ENCODE data around the gene MCTP1.
"Not testable (repeated sequence)": the region's sequence is repeated elsewhere in the genome, so short reads cannot be mapped to it uniquely, and the experiment has no call there.

Gene MCTP1

DNA sequence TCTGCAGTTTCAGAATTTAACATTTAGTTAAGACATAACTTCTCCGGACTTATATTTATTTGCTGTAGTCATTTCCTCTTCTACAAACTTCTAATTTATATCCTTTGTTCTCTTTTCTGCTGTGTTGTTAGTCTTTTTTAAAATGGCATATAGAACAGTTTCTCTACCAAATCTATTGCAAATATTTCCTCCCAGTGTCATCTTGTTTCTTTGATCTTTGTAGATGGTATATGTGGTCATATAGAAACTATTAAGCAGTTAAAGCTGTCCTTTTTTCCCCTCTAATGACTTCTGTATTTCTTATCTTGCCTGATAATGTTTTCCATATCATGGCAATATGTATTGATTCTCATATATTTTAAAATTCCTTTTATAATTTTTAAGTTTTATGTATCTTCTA, 264.5 kb downstream of the MCTP1 start:
- H3K4me1 ChIP-seq (ENCODE audit: insufficient read depth, low read length) = no peaks in the 10 kb centered on the region
- H3K9ac ChIP-seq (ENCODE audit: low read depth, low read length) = no peak overlapping the region
- H3K36me3 ChIP-seq (ENCODE audit: insufficient read depth, low read length) = no peaks in the 10 kb centered on the region
- H3K9me3 ChIP-seq (ENCODE audit: control insufficient read depth, insufficient read depth, low read length) = no peaks in the 10 kb centered on the region

DNA sequence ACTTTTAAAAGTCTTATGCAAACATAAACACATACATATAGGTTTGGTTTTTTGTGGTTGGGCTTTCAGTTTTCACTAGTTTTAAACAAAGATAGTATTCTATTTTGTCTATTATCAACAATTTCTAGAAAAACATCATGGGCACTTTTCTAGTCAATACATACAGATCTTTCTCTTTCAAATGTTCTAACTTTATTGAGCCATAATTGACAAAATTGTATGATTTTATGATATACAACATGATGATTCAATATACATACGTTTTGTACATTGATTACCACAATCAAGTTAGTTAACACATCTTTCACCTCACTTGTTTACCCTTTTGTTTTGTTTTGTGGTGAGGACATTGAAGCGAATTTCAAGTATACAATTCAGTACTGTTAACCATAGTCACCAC, 265.9 kb downstream of the MCTP1 start:
- Histone ChIP-seq H3K36me3 (ENCODE audit: insufficient read depth, low read length) (no peaks in the 10 kb centered on the region), H3K9ac (ENCODE audit: low read depth, low read length) (no peak overlapping the region), H3K9me3 (ENCODE audit: control insufficient read depth, insufficient read depth, low read length) (no peaks in the 10 kb centered on the region), H3K4me1 (ENCODE audit: insufficient read depth, low read length) (no peaks in the 10 kb centered on the region)

DNA sequence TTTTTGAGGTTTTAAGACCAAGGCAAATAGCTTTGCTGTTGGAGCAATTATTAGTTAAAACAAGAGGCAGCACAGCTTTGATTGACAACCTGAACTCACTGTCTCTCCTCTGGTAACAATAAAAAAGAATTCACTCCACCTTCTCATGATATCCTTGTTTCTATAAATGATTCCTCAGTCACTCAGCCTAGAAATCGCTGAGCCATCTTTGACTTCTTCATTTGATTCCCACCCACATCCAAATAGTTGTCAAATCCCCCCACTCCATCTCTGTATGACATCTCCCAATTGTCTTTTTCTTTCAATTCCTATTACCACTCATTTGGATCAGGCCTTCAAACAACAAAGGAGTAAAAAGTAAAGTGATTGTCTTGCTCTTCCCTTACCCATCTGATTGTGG, 266.4 kb downstream of the MCTP1 start:
- Histone ChIP-seq H3K9me3 (ENCODE audit: control insufficient read depth, insufficient read depth, low read length) (no peaks in the 10 kb centered on the region), H3K4me1 (ENCODE audit: insufficient read depth, low read length) (no peaks in the 10 kb centered on the region), H3K36me3 (ENCODE audit: insufficient read depth, low read length) (no peaks in the 10 kb centered on the region), H3K9ac (ENCODE audit: low read depth, low read length) (no peak overlapping the region)

DNA sequence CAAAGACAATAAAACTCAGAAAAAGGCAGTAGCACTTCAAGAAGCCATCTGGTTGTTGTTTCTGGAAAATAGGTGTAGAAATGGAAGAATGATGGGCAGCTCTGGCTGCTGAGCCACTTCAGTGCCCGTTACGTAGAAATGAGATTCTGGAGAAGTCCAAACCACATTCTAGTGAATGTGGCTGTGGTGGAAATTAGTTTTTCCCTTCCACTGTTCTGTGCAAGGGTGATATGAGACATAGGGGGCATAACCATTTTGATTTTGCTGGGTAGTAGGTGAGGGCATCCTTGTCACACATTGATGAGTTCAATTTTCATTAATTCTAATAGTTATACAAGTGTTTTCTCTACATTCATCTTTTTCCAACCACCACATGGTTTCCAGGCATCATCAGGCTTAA, 275.1 kb downstream of the MCTP1 start:
- Histone ChIP-seq H3K36me3 (ENCODE audit: insufficient read depth, low read length) (no peaks in the 10 kb centered on the region), H3K9ac (ENCODE audit: low read depth, low read length) (no peak overlapping the region), H3K4me1 (ENCODE audit: insufficient read depth, low read length) (no peaks in the 10 kb centered on the region), H3K9me3 (ENCODE audit: control insufficient read depth, insufficient read depth, low read length) (peaks cover 4% of the 10 kb centered on the region)

DNA sequence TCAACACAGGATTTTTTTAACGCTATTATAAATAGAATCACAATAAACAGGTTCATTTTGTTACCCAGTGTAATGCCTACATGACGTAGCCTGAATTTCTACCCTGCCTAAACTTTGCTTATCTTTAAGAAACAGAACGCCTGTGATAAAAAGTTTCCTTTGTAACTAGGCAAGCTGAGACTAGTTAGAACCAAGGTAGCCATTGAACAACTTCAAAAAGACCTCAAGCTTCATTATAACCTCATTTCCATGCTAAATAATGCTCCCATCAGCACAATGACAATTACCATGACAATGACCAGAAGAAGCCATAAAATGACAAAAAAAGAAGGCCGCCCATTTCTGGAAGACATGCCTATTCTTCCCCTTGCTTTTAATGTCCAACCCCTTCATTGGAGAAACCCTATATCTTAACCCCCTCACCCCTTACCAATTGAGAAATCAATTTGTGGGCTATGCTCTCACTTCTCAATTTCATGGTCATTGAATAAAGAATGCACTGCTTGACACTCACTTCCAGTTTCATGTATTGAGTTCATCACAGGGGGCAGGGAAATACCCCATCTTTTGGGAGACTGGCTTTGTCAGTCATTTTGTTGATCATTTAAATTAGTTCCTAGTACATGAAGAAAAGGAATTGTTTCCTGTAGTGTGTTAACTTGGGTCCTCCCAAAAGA, 276.8 kb downstream of the MCTP1 start:
- Histone ChIP-seq H3K36me3 (ENCODE audit: insufficient read depth, low read length) (no peaks in the 10 kb centered on the region), H3K9ac (ENCODE audit: low read depth, low read length) (no peak overlapping the region), H3K4me1 (ENCODE audit: insufficient read depth, low read length) (no peaks in the 10 kb centered on the region), H3K9me3 (ENCODE audit: control insufficient read depth, insufficient read depth, low read length) (peaks cover 8% of the 10 kb centered on the region)

DNA sequence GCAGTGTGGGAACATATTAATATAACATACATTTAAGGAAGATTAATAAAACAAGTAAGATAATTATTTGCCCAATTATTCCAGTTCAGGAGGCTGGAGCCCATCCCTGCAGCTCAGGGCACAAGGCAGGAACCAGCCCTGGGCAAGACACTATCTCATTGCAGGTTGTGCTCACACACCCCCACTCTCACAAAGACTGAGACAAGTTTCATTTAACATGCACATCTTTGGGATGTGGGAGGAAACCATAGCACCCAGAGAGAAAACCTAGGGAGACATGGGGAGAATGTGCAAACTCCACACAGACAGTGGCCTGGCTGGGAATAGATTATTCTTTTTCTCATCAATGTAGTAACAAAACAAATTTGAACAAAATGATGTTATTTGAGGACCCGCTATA, 279.1 kb downstream of the MCTP1 start:
- Histone ChIP-seq H3K9ac (ENCODE audit: low read depth, low read length) (no peak overlapping the region), H3K4me1 (ENCODE audit: insufficient read depth, low read length) (no peaks in the 10 kb centered on the region), H3K9me3 (ENCODE audit: control insufficient read depth, insufficient read depth, low read length) (peaks cover 11% of the 10 kb centered on the region), H3K36me3 (ENCODE audit: insufficient read depth, low read length) (no peaks in the 10 kb centered on the region)

DNA sequence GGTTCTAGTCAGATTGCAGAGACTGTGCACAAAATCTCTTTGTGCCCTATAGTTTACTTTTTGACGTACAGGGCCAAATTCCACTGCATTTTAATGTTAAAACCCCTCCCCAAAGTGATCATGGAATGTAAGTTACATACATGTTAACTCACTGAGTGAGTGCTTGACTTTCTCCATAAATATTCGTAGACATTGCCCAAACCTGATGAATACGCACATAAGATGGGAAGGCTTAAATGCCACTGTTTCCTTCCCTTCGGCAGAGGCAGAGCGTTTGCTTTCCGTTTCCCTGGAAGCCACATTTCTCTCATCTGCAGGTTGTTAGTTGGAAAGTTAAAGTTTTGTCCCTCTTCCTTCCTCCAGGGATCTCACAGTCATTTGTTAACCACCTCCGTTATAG, 286.2 kb downstream of the MCTP1 start:
- Histone ChIP-seq H3K9me3 (ENCODE audit: control insufficient read depth, insufficient read depth, low read length) (peaks cover 2% of the 10 kb centered on the region; the same call in 1 of the 2 replicates), H3K9ac (ENCODE audit: low read depth, low read length) (no peak overlapping the region), H3K4me1 (ENCODE audit: insufficient read depth, low read length) (0 out of 2 replicates have a peak, but pooled peaks cover 7% of the 10 kb centered on the region), H3K36me3 (ENCODE audit: insufficient read depth, low read length) (no peaks in the 10 kb centered on the region)

DNA sequence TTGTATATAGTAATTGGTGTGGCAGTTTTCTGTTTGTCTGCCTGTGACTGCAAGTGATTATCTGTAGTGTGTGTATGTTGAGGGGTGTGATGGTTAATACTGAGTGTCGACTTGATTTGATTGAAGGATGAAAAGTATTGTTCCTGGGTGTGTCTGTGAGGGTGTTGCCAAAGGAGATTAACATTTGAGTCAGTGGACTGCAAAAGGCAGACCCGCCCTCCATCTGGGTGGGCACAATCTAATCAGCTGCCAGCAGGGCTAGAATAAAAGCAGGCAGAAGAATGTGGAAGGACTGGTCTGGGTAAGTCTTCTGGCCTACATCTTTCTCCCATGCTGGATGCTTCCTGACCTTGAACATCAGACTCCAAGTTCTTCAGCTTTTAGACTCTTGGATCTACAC, 290.4 kb downstream of the MCTP1 start:
- H3K9ac ChIP-seq (ENCODE audit: low read depth, low read length); H3K36me3 ChIP-seq (ENCODE audit: insufficient read depth, low read length); H3K9me3 ChIP-seq (ENCODE audit: control insufficient read depth, insufficient read depth, low read length); H3K4me1 ChIP-seq (ENCODE audit: insufficient read depth, low read length): not testable (repeated sequence)

DNA sequence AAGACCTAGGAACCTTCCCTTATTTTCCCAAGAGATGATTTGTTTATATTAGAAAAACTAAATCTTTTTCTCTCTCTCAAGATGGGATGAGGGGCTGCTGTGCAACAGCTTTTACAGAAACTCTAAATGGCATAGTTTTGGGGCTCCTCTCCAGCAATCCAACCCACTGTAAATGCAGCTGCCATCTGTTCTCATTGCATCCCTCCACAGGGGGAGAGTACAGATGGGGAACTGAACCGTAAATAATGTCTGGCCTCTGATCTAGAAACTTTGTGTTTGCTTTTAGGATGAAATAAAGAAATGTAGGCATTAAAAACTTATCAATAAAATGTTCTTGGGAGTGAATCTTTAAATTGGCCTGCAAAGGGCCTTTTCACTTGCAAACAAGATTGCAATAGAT, 291.4 kb downstream of the MCTP1 start:
- no peaks in the 10 kb centered on the region for H3K9me3 ChIP-seq (ENCODE audit: control insufficient read depth, insufficient read depth, low read length)
- 0 out of 2 replicates have a peak, but pooled peaks cover 7% of the 10 kb centered on the region for H3K4me1 ChIP-seq (ENCODE audit: insufficient read depth, low read length)
- H3K36me3 ChIP-seq (ENCODE audit: insufficient read depth, low read length) = no peaks in the 10 kb centered on the region
- H3K9ac ChIP-seq (ENCODE audit: low read depth, low read length) = no peak overlapping the region

DNA sequence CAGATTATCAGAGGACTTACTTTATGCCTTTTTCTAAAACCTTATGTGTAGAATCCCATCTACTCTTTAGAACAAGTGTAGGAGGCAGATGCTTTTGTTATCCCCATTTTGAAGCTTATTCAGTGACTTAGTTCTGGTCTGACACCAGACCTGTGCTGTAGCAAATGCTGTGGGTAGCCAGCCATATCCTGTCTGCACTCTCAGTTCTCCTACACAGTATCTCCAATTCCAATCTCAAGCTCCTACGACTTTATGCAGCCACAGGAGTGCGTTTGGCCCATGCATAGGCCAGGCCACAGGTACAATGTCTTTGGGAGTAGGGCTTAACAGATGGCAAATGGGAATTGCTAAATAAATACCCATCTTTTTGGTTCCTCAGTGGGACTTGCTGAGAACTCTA, 292.6 kb downstream of the MCTP1 start:
- no peaks in the 10 kb centered on the region for H3K36me3 ChIP-seq (ENCODE audit: insufficient read depth, low read length)
- no peaks in the 10 kb centered on the region for H3K9me3 ChIP-seq (ENCODE audit: control insufficient read depth, insufficient read depth, low read length)
- 0 out of 2 replicates have a peak, but pooled peaks cover 7% of the 10 kb centered on the region for H3K4me1 ChIP-seq (ENCODE audit: insufficient read depth, low read length)
- H3K9ac ChIP-seq (ENCODE audit: low read depth, low read length) = no peak overlapping the region

DNA sequence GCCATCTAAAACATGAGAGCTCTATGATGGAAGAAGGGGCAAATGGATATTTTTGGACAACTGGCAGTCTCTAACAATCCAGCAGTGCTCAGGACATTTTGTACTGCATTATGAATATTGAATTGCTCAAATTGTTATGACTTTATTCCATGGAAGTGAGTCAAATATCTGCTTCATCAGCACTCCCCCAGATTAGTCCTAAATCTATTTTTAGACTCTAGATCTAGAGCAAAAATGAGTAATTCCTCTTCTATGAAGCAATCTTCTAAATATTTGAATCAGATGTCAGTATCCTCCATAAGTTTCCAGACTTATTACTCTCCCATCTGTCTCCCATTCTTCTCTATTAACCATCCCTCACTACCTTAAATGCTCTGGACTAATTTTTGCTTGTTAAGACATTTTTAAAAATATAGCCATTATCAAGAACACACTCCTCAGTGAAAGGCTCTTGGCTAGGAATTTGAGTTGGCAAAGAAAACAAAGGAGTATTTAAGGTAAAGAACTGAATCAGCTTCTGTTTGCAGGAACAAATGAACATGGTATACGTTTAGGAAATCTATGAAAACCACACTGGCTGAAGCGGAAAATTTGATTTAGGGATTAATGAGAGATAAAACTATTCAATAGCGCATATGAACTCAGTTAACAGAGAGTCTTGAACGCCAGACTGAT, 300.9 kb downstream of the MCTP1 start:
- Histone ChIP-seq H3K4me1 (ENCODE audit: insufficient read depth, low read length) (no peaks in the 10 kb centered on the region), H3K9ac (ENCODE audit: low read depth, low read length) (no peak overlapping the region), H3K36me3 (ENCODE audit: insufficient read depth, low read length) (no peaks in the 10 kb centered on the region), H3K9me3 (ENCODE audit: control insufficient read depth, insufficient read depth, low read length) (no peaks in the 10 kb centered on the region)

DNA sequence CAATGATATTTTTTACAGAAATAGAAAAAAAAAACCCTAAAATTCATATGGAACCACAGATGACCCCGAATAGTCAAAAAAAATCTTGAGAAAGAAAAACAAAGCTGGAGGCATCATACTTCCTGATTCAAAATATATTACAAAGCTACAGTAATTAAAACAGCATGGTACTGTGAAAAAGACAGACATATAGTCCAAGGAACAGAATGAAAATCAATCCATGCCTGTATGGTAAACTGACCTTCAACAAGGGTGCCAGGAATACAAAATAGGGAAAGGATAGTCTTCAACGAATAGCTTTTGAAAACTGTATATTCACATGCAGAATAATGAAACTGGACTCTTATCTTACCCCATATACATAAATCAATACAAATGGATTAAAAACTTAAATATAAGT, 307.5 kb downstream of the MCTP1 start:
- no peak overlapping the region for H3K9ac ChIP-seq (ENCODE audit: low read depth, low read length)
- no peaks in the 10 kb centered on the region for H3K36me3 ChIP-seq (ENCODE audit: insufficient read depth, low read length)
- H3K4me1 ChIP-seq (ENCODE audit: insufficient read depth, low read length) = no peaks in the 10 kb centered on the region
- no peaks in the 10 kb centered on the region for H3K9me3 ChIP-seq (ENCODE audit: control insufficient read depth, insufficient read depth, low read length)

DNA sequence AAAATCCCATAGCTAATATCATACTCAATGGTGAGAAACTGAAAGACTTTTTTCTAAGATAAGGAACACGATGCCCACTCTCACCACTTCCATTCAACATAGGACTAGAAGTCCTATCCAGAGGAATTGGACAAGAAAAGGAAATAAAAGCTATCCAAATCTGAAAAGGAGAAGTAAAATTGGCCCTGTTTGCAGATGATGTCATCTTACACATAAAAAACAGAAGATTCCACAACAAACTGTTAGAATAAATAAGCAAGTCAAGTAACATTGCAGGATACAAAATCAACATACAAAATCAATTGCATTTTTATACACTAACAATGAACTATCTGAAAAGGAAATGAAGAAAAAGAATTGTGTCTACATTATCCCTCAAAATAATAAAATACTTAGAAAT, 308.0 kb downstream of the MCTP1 start:
- H3K36me3 ChIP-seq (ENCODE audit: insufficient read depth, low read length) = no peaks in the 10 kb centered on the region
- no peaks in the 10 kb centered on the region for H3K9me3 ChIP-seq (ENCODE audit: control insufficient read depth, insufficient read depth, low read length)
- no peak overlapping the region for H3K9ac ChIP-seq (ENCODE audit: low read depth, low read length)
- no peaks in the 10 kb centered on the region for H3K4me1 ChIP-seq (ENCODE audit: insufficient read depth, low read length)

DNA sequence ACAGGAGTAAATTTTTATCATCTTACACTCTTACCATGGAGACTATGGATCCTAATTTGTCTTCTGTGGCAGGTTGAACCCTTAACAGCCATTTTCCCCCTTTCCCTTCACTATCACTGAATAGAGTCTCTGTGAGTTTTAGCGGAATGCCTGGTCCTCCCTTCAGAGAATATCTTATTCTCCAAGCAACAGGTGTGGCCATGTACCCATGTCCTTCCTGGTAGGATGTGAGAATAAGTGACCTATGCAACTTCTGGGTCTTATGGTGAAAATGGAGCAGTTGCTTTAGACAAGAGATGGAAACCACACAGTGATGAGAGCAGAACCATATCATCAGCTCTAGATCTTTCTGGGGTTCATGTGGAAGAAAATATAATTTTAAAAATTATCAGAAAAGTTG, 312.6 kb downstream of the MCTP1 start:
- Histone ChIP-seq H3K4me1 (ENCODE audit: insufficient read depth, low read length) (no peaks in the 10 kb centered on the region), H3K9ac (ENCODE audit: low read depth, low read length) (no peak overlapping the region), H3K9me3 (ENCODE audit: control insufficient read depth, insufficient read depth, low read length) (no peaks in the 10 kb centered on the region), H3K36me3 (ENCODE audit: insufficient read depth, low read length) (no peaks in the 10 kb centered on the region)

DNA sequence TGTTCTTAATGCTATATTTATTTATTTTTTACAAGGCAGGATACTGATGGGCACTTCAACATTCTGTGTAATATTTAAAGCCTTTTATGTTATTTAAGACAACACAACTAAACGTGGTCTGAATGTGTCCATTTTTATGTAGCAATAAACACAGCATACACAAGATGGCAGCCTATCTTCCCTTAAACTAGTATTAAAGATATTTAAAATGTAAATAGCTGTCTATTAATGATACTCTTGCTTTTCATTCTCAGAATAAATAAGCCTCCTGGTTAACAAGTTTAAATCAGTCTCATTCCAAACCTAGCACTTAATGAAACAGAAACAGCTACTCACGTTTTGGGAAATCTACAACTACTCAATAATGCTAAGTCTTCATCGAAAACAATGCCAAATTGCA, 315.7 kb downstream of the MCTP1 start:
- Histone ChIP-seq H3K9me3 (ENCODE audit: control insufficient read depth, insufficient read depth, low read length) (no peaks in the 10 kb centered on the region), H3K4me1 (ENCODE audit: insufficient read depth, low read length) (no peaks in the 10 kb centered on the region), H3K9ac (ENCODE audit: low read depth, low read length) (no peak overlapping the region), H3K36me3 (ENCODE audit: insufficient read depth, low read length) (no peaks in the 10 kb centered on the region)

All from ES-I3 (cell line).